Hematopoietic multipotent progenitor cell treated with erythropoietin and hydrocortisone succinate and interleukin-3 and kit ligand, for 4 days (in vitro differentiated cells): ENCODE data around the gene ADH1A.
A peak's percentile ranks its signal among the peaks of the same experiment; 100 is the strongest.
"Not testable (repeated sequence)": the region's sequence is repeated elsewhere in the genome, so short reads cannot be mapped to it uniquely, and the experiment has no call there.

Experiments used
- DNase-seq: peaks from one replicate; pipeline ENCODE4 v3.0.0-alpha.2; 2015

Gene ADH1A

GRCh38 chr4:99276417-99276816 is 14.4 kb downstream of the ADH1A start:
- DNase-seq, result no peak

GRCh38 chr4:99275885-99276284 is 14.9 kb downstream of the ADH1A start:
- DNase-seq, result no peak

GRCh38 chr4:99275050-99275449 is 15.7 kb downstream of the ADH1A start:
- DNase-seq, result no peak

DNA sequence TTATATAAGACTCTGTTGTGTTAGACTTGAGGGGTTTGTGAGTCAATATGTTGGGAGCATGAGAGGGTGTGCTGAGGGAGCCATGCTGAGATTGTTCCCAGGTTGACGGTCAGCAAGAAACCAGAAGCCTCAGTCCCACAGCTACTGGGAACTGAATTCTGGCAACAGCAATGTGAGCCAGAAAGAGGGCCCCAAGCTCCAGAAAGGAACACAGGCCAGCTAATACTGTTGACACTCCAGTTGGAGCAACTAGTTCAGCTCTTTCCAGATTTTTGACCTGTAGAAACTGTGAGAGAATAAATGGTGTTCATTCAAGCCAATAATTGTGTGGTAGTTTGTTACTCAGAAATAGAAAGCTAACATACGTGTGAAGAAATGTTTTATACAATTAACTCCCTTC is 17.1 kb downstream of the ADH1A start:
- no peak for DNase-seq

DNA sequence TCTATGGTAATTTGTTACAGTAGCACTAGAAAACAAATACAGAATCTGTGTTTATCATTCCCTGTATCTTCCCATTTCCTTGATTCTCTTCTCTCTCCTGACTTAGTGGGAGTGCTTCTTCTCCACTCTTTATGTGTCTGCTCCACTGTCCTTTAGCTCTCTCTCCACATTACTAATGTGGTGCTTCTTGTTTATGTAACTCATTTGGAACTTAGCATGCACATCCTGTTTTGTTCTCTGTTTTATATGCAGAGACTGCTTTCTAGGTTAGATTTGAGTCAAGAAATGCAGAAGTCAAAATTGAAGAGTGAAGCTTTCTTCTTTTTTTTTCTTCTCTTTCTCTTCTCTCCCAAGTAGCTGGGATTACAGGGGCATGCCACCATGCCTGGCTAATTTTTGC is 25.9 kb downstream of the ADH1A start:
- DNase-seq, result no peak

DNA sequence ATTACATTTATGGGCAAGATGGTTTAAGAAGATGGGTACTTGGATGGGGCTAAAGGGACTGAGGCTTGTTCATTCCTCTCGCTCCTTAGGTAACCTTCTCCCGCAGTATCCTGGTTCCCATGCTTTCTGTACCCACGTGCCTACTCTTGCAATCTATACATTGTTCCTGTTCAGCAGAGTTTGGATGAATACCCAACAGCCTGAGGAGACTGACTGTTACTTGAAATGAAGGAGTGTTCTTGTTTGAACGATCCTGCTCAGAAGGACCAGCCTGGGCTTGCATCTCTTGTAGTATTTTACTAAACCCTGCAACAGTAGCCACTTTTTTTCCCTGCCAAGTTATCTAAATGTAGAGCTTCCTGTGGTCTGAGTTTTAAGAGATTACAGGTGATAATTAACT is 38.0 kb downstream of the ADH1A start:
- DNase-seq, result no peak

GRCh38 chr4:99248714-99249113 is 42.1 kb downstream of the ADH1A start:
- no peak for DNase-seq

GRCh38 chr4:99235955-99236354 is 54.8 kb downstream of the ADH1A start:
- no peak for DNase-seq

- DNase-seq, result no peak
These were observed 56.3 kb downstream of the ADH1A start for GRCh38 chr4:99234331-99235010.

DNA sequence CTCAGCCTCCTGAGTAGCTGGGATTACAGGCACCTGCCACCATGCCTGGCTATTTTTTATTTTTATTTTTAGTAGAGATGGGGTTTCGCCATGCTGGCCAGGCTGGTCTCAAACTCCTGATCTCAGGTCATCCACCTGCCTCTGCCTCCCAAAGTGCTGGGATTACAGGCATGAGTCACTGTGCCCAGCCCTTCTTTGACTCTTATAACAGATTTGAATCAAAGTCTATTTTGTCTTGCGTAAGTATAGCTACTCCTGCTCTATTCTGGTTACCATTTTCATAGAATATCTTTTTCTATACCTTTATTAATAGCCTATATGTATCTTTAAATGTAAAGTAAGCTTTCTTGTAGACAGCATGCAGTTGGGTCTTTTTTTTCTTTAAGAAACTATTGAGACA is 57.4 kb downstream of the ADH1A start:
- not testable (repeated sequence) for DNase-seq

GRCh38 chr4:99228706-99229105 is 62.1 kb downstream of the ADH1A start:
- peak; percentile 13 for DNase-seq

GRCh38 chr4:99227646-99228045 is 63.1 kb downstream of the ADH1A start:
- DNase-seq, result peak; percentile 33
